ENCODE data around the gene RNF10. TPM values are rescaled to one million over a fixed set of nuclear protein-coding genes. Genes with fewer than 3 reads are reported as not detected.
A peak's percentile ranks its signal among the peaks of the same experiment; 100 is the strongest.

The RNF10 gene
- total RNA-seq, 1 experiment from 2014 or later, result 79.7 TPM

DNA sequence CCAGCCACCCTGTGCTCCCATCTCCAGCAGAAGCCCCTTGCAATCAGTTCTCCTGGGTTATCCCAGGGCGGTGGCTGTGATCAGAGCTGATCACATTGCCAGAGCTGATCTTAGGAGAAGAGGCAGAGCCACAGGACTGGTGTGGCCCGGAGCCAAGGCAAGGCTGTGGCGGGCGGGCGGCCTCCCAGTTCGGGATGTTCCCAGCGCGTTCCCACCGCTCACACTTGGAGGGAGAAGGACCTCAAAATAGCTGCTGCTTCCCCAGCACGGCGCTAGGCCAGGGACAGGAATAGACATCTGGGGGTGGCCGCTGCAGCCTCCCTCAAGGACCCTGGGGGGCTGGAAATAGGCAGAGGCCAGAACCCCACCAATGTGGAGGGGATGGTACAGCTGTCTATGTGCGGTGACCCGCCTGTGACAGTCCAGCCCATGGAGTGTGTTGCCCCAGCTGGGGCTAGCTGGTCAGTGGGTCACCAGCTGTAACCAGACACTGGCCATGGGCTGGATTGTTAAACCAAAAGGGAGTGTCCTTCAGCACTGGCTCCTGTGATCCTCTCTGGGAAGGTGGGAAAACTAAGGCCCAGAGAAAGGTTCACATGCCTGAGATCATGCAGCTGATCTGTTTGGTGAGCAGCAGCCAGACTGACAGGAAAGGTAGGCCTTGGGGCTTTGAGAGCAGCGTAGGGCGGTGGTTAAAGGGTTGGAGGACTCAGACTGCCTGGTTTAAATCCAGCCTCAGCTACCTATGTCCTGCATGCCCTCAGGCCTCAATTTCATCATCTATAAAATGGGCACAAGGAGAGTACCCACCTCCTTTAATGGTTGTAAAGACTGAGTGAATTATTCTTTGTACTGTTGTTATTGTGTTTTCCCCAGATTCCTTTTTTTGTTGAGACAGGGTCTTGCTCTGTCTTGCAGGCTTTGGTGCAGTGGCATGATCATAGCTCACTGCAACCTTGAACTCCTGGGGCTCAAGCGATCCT, 55.1 kb downstream of the RNF10 start:
- Histone ChIP-seq H3K9me3 (ENCODE audit: low read length) (no peaks in the 10 kb centered on the region), H3K9me2 (replicated peaks; ENCODE audit: low read length) (no peaks in the 10 kb centered on the region), H3K27ac (ENCODE audit: low read length) (no peak overlapping the region), H3K27me3 (ENCODE audit: low read length) (no peaks in the 10 kb centered on the region), H3K4me3 (ENCODE audit: low read length) (no peak overlapping the region), H3K9ac (ENCODE audit: low read length) (no peak overlapping the region), H2AFZ (ENCODE audit: low read length) (no peak overlapping the region), H4K20me1 (ENCODE audit: low read length) (no peaks in the 10 kb centered on the region), H3K4me2 (ENCODE audit: low read length) (no peak overlapping the region), H3K79me2 (ENCODE audit: low read length) (no peaks in the 10 kb centered on the region), H3F3A (ENCODE audit: low read length, unreplicated experiment) (no peaks in the 10 kb centered on the region), H3K36me3 (ENCODE audit: low read depth, low read length) (no peaks in the 10 kb centered on the region), H3K4me1 (ENCODE audit: insufficient read depth, low read length) (0 out of 2 replicates have a peak, but pooled peaks cover under 1% of the 10 kb centered on the region)
- no peak for ATAC-seq
- CTCF ChIA-PET, result interaction anchor here (0.7 to 0.8 kb wide), 2 partner anchors 59 to 60 kb away, joined by 3 read pairs; no protein-coding TSS in a partner anchor
- intact Hi-C loops (cut with micrococcal nuclease), result loop anchor here (10.0 kb wide), 1 partner anchor 526 kb away; no protein-coding TSS in a partner anchor
- TF ChIP-seq CTCF (conservative IDR thresholded peaks at IDR 0.05; ENCODE audit: low read depth, low read length), result no peak
- TF ChIP-seq EZH2 (IDR thresholded peaks at IDR 0.05; ENCODE audit: low read length, unreplicated experiment), result no peak
- no peak for TF ChIP-seq EZH2phosphoT487 (IDR thresholded peaks at IDR 0.05; ENCODE audit: borderline replicate concordance, low read length)
- no peak for DNase-seq
- POLR2A ChIA-PET (ENCODE audit: unreplicated experiment), result no interaction called here
- no TSS peak for BruUV-seq (replicated peaks)

DNA sequence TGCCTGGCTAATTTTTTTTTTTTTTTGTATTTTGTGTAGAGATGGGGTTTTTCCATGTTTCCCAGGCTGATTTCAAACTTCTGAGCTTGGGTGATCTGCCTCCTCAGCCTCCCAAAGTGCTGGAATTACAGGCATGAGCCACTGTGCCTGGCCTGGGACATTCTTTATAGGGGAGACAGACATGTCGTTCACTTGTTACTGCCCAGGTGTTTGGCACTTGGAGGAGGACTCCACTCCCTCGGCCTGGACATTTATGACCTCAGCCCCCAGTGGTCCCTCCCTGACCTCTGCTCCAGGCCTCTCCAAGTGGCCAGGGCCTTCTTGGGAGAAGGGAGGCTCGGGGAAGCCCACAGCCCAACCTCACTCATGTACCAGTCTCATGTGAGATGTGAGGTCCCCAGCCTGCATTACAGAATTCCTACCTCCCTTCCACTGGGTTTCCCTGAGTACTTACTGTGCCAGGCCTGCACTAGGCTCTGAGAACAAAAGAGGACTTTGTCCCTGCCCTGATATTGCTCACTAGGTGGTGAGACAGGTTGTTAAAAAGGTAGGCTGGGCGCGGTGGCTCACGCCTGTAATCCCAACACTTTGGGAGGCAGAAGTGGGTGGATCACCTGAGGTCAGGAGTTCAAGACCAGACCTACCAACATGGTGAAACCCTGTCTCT, 56.7 kb downstream of the RNF10 start:
- Histone ChIP-seq H3K4me3 (ENCODE audit: low read length) (no peak overlapping the region), H2AFZ (ENCODE audit: low read length) (no peak overlapping the region), H3F3A (ENCODE audit: low read length, unreplicated experiment) (no peaks in the 10 kb centered on the region), H3K4me2 (ENCODE audit: low read length) (no peak overlapping the region), H3K4me1 (ENCODE audit: insufficient read depth, low read length) (no peaks in the 10 kb centered on the region), H3K27me3 (ENCODE audit: low read length) (no peaks in the 10 kb centered on the region), H3K9me2 (replicated peaks; ENCODE audit: low read length) (no peaks in the 10 kb centered on the region), H3K79me2 (ENCODE audit: low read length) (no peaks in the 10 kb centered on the region), H3K36me3 (ENCODE audit: low read depth, low read length) (no peaks in the 10 kb centered on the region), H3K9ac (ENCODE audit: low read length) (no peak overlapping the region), H3K27ac (ENCODE audit: low read length) (no peak overlapping the region), H4K20me1 (ENCODE audit: low read length) (no peaks in the 10 kb centered on the region), H3K9me3 (ENCODE audit: low read length) (no peaks in the 10 kb centered on the region)
- ChIA-PET CTCF (interaction anchor here (0.7 kb wide), 1 partner anchor 18 kb away, joined by 6 read pairs; no protein-coding TSS in a partner anchor), POLR2A (ENCODE audit: unreplicated experiment) (interaction anchor here (0.7 kb wide), 1 partner anchor 92 kb away, joined by 14 read pairs; no protein-coding TSS in a partner anchor)
- intact Hi-C loops (cut with micrococcal nuclease), result no loop called here
- no peak for DNase-seq
- no TSS peak for BruUV-seq (replicated peaks)
- TF ChIP-seq EZH2 (IDR thresholded peaks at IDR 0.05; ENCODE audit: low read length, unreplicated experiment), result no peak
- TF ChIP-seq CTCF (conservative IDR thresholded peaks at IDR 0.05; ENCODE audit: low read depth, low read length), result no peak
- TF ChIP-seq EZH2phosphoT487 (IDR thresholded peaks at IDR 0.05; ENCODE audit: borderline replicate concordance, low read length), result no peak
- peak; percentile 35; the same call in 1 of the 2 replicates for ATAC-seq
